Colonic mucosa (tissue), 4 donors: Measurements from ENCODE around the gene SKAP1. TPM values are rescaled to one million over a fixed set of nuclear protein-coding genes. Genes with fewer than 3 reads are reported as not detected.
A peak's percentile ranks its signal among the peaks of the same experiment; 100 is the strongest.

ENCODE experiments used
- DNase-seq: peaks from one replicate; pipeline ENCODE4 v3.0.0-alpha.2; 2020
- H3K27ac ChIP-seq: fragments of 200-600 bp; one replicate; pipeline ENCODE4 v1.8.0; 2021
- H3K27me3 ChIP-seq: fragments of 200-600 bp; one replicate; pipeline ENCODE4 v1.8.0; 2021
- H3K36me3 ChIP-seq: fragments of 200-600 bp; one replicate; pipeline ENCODE4 v1.8.0; 2021
- H3K4me1 ChIP-seq: fragments of 200-600 bp; one replicate; pipeline ENCODE4 v1.8.0; 2021; ENCODE audit warnings: mild to moderate bottlenecking
- H3K4me3 ChIP-seq: fragments of 200-600 bp; one replicate; pipeline ENCODE4 v1.8.0; 2021
- H3K9ac ChIP-seq, 2 donors: one replicate each; pipeline ENCODE4 v1.7.0; 2013; ENCODE audit warnings: control low read depth in 2 of 2, low read depth in 2 of 2, low read length in 2 of 2
- H3K9me3 ChIP-seq: fragments of 200-600 bp; one replicate; pipeline ENCODE4 v1.8.0; 2021
- intact Hi-C: fragments of 100-400 bp; cut with DNase I; formaldehyde crosslinking; loops from one replicate; pipeline ENCODE4 v1.14.1; 2022
- total RNA-seq, 2 donors: library from RNA; stranded (reverse); fragmentation: NEBNext Ultra II Directional in 1 of 2; extraction: Animal tissue kit (Norgen Biotek cat#: 25700) in 1 of 2; gene quantifications; one replicate each; pipeline ENCODE4 v1.2.1, GENCODE V29; 2021
- TF ChIP-seq, protein P1 (sequence below): fragments of 200-600 bp; IDR thresholded peaks from one replicate; pipeline ENCODE4 v1.8.0; 2022; ENCODE audit warnings: antibody characterized with exemption, mild to moderate bottlenecking
- donor health status: healthy.
- donor health status: DM: no; HTN: no; CAD: no.
- donor health status: DM: no; HTN: no; CAD: no.

The SKAP1 gene
- total RNA-seq, 2 donors from 2014 or later: 1.2 to 2.1 TPM

DNA sequence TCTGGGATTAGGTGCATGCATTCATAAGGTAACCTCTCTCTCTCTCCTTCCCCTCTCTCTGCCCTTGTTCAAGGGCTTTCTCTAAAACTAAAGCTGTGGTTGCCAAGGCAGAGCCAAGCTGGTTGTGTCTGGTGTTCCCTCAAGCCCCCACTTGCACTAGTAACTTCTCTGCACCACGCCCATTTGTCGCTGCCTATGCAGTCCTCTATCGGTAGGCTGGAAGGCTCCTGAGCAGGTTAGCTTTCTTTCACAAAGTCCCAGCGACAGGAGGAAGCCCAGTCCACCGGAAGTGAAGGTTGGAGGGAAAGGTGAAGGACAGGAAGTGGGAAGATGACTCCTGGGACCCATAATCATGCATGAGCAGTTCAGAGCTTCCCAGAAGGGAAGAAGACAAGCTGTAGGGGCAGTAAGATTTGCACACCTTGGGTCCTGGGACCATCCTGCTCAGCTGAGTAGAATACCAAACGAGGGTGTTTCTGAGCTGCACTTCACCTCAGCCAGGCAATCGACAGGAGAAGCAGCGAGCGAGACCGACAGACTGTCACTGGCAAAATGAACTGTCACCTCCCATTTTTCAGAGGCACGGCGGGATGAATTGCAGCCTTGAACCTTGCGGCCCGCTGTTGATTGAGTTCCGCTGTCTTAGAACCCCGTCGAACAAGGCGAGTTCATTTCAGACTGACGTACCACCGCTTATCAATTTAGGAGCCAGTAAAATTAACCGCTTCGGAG, 14.7 kb upstream of the SKAP1 start:
- H3K27ac ChIP-seq: no peak overlapping the region

DNA sequence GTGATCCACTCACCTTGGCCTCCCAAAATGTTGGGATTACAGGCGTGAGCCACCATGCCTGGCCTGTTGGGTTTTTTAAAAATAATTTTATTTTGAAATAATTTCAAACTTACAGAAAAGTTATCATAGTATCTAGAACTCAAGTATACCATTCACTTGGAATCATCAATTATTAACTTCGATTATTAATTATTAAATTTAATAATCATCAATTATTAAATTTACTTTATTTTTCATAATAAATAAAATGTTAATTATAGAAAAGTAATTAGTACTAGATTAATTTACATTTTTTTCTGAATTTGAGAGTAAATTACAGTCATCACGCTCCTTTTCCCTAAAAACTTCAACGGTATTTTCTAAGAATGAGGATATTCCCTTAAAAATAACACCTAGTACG, 13.7 kb upstream of the SKAP1 start:
- H3K9ac ChIP-seq: no peak overlapping the region

More for the DNA sequence above, 14.7 kb upstream of the SKAP1 start:
- H3K36me3 ChIP-seq: no peaks in the 10 kb centered on the region
- TF ChIP-seq, protein P1, sequence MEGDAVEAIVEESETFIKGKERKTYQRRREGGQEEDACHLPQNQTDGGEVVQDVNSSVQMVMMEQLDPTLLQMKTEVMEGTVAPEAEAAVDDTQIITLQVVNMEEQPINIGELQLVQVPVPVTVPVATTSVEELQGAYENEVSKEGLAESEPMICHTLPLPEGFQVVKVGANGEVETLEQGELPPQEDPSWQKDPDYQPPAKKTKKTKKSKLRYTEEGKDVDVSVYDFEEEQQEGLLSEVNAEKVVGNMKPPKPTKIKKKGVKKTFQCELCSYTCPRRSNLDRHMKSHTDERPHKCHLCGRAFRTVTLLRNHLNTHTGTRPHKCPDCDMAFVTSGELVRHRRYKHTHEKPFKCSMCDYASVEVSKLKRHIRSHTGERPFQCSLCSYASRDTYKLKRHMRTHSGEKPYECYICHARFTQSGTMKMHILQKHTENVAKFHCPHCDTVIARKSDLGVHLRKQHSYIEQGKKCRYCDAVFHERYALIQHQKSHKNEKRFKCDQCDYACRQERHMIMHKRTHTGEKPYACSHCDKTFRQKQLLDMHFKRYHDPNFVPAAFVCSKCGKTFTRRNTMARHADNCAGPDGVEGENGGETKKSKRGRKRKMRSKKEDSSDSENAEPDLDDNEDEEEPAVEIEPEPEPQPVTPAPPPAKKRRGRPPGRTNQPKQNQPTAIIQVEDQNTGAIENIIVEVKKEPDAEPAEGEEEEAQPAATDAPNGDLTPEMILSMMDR: no peak
- no peaks in the 10 kb centered on the region for H3K27me3 ChIP-seq
- intact Hi-C loops: no loop called here
- H3K9ac ChIP-seq: no peak overlapping the region
- no peak for DNase-seq
- no peaks in the 10 kb centered on the region for H3K9me3 ChIP-seq
- H3K4me3 ChIP-seq: no peak overlapping the region
- no peaks in the 10 kb centered on the region for H3K4me1 ChIP-seq

DNA sequence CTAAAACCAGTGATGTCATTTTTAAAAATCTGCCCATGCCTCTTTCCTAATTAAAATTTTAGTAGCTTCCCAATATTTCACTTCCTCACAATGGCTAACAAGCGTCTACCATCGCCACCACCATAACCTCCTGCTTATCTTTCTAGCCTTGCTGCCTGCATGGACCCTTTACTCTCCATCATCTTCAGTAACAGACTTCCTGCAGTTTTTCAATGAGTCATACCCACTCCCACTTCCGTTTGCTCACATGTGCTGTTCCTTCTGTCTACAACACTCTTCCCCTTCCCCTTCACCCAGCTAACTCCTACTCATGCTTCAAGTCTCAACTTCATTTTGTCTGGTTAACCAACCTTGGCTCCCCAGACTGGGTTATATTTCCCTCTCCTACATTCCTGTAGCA, 12.8 kb upstream of the SKAP1 start:
- Histone ChIP-seq H3K9me3 (no peaks in the 10 kb centered on the region), H3K4me1 (no peaks in the 10 kb centered on the region), H3K4me3 (no peak overlapping the region), H3K27ac (no peak overlapping the region), H3K36me3 (no peaks in the 10 kb centered on the region), H3K9ac (no peak overlapping the region), H3K27me3 (no peaks in the 10 kb centered on the region)
- no peak for DNase-seq
- intact Hi-C loops: no loop called here
- TF ChIP-seq, protein P1: no peak

More for the DNA sequence above, 13.7 kb upstream of the SKAP1 start:
- intact Hi-C loops: no loop called here
- Histone ChIP-seq H3K27me3 (no peaks in the 10 kb centered on the region), H3K4me1 (no peaks in the 10 kb centered on the region), H3K27ac (no peak overlapping the region), H3K36me3 (no peaks in the 10 kb centered on the region), H3K4me3 (no peak overlapping the region), H3K9me3 (no peaks in the 10 kb centered on the region)
- TF ChIP-seq, protein P1: no peak
- DNase-seq: no peak

DNA sequence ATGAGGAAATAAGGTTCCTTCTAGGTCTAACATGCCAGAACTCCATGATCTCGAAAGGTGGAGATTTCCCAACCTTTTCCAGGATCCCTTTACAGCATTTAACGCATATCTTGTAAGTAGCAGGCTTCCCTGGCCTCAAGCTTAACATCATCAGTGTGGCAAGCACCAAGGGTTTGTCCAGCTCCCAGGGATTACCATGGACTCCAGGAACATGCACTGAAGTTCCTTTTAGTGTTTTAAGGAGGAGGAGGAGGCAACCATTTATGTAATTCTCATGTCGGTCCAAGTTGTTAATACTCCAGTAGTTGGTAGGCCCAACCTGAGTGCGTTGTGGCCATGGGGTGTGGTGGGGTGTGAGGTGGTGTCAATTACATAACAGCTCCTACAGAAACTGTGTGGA, 11.8 kb upstream of the SKAP1 start:
- Histone ChIP-seq H3K9me3 (no peaks in the 10 kb centered on the region), H3K36me3 (no peaks in the 10 kb centered on the region), H3K27ac (no peak overlapping the region), H3K4me3 (no peak overlapping the region), H3K27me3 (no peaks in the 10 kb centered on the region), H3K9ac (no peak overlapping the region), H3K4me1 (no peaks in the 10 kb centered on the region)
- TF ChIP-seq, protein P1: no peak
- no peak for DNase-seq
- intact Hi-C loops: no loop called here

DNA sequence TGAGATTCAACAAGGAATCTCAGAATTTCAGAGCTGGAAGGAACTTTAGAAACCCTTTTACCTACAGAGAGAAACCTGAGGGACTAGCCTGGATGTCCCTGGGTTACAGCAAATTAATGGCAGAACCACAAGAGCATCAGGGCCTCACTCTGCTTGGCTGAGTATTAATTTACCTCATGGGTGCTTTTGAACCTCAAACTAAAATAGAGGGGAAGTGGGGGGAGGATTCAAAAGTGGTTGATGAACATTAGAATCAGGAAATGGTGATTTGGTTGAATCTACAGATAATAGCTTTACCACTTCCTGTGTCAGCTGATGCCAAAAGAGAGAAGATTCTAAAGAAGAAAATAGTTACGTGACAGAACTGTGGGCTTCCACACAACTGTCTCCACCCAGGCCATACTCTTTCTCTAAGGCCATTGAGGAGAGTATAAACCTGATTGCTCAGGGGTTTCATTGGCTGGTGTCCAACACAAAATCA, 11.3 kb upstream of the SKAP1 start:
- Histone ChIP-seq H3K36me3 (no peaks in the 10 kb centered on the region), H3K27ac (peak overlapping the region; percentile 15), H3K4me1 (no peaks in the 10 kb centered on the region), H3K27me3 (no peaks in the 10 kb centered on the region), H3K9ac (no peak overlapping the region), H3K4me3 (no peak overlapping the region), H3K9me3 (no peaks in the 10 kb centered on the region)
- intact Hi-C loops: no loop called here
- DNase-seq: no peak
- TF ChIP-seq, protein P1: no peak
